ENCODE data around the gene SDCBP2.
A peak's percentile ranks its signal among the peaks of the same experiment; 100 is the strongest.

SDCBP2 gene

GRCh38 chr20:1327827-1328679 is 886 bp downstream of the SDCBP2 start:
- DNase-seq = no peak

- DNase-seq = no peak
Observed at GRCh38 chr20:1327241-1327653, 1.7 kb downstream of the SDCBP2 start.

GRCh38 chr20:1326031-1326930 is 2.7 kb downstream of the SDCBP2 start:
- DNase-seq = no peak

- DNase-seq = peak; percentile 98
Observed at GRCh38 chr20:1325173-1326030, 3.5 kb downstream of the SDCBP2 start.

GRCh38 chr20:1324598-1325172 is 4.3 kb downstream of the SDCBP2 start:
- DNase-seq = peak; percentile 31

- DNase-seq = no peak
Observed at GRCh38 chr20:1323830-1324597, 4.9 kb downstream of the SDCBP2 start.

GRCh38 chr20:1323256-1323655 is 5.7 kb downstream of the SDCBP2 start:
- no peak for DNase-seq

GRCh38 chr20:1322511-1323245 is 6.3 kb downstream of the SDCBP2 start:
- no peak for DNase-seq

- DNase-seq = no peak
Observed at GRCh38 chr20:1321654-1321939, 7.3 kb downstream of the SDCBP2 start.

GRCh38 chr20:1320902-1321653 is 7.9 kb downstream of the SDCBP2 start:
- DNase-seq = no peak

- no peak for DNase-seq
Observed at GRCh38 chr20:1320016-1320415, 8.9 kb downstream of the SDCBP2 start.

- no peak for DNase-seq
Observed at GRCh38 chr20:1319462-1319861, 9.5 kb downstream of the SDCBP2 start.

GRCh38 chr20:1319051-1319450 is 9.9 kb downstream of the SDCBP2 start:
- no peak for DNase-seq

- no peak for DNase-seq
Observed at GRCh38 chr20:1317545-1318255, 11.2 kb downstream of the SDCBP2 start.

GRCh38 chr20:1315804-1316203 is 13.1 kb downstream of the SDCBP2 start:
- DNase-seq = no peak

GRCh38 chr20:1313236-1313964 is 15.5 kb downstream of the SDCBP2 start:
- DNase-seq = peak; percentile 64

GRCh38 chr20:1312904-1313235 is 16.1 kb downstream of the SDCBP2 start:
- no peak for DNase-seq

GRCh38 chr20:1312308-1312707 is 16.6 kb downstream of the SDCBP2 start:
- DNase-seq = no peak

GRCh38 chr20:1310506-1311190 is 18.3 kb downstream of the SDCBP2 start:
- no peak for DNase-seq
